A673 (cell line): ENCODE results near the gene SMIM13. TPM values are rescaled to one million over a fixed set of nuclear protein-coding genes. Genes with fewer than 3 reads are reported as not detected.

Experiments used
- BruUV-seq: library from RNA; stranded (reverse); fragments of 400-500 nt; replicated peaks from 2 replicates; lab custom pipeline; 2021; lab: Mats Ljungman, UMichigan
- CTCF ChIA-PET: fragments of 300-600 bp; sonication (Branson Sonifier 250); formaldehyde crosslinking; loops from one replicate; lab custom pipeline; 2022; ENCODE audit warnings: antibody characterized with exemption; lab: Charles Lee
- POLR2A ChIA-PET: fragments of 300-600 bp; sonication (Branson Sonifier 250); formaldehyde crosslinking; loops from one replicate; lab custom pipeline; 2022; ENCODE audit warnings: antibody characterized with exemption; ENCODE audit not compliant: low non-redundant PET; lab: Charles Lee
- DNase-seq: peaks from one replicate; pipeline ENCODE4 v3.0.0-alpha.2; 2015; ENCODE audit warnings: low spot score
- H3K27ac ChIP-seq: fragments of 200-600 bp; sonication (generic); 2 replicates; pipeline ENCODE4 v1.5.1; 2016; ENCODE audit warnings: mixed run types, low read depth, mild to moderate bottlenecking, mixed read lengths, antibody characterized with exemption, low read length; ENCODE audit not compliant: poor library complexity, severe bottlenecking
- H3K27me3 ChIP-seq: fragments of 200-600 bp; sonication (generic); replicated peaks from 2 replicates; pipeline ENCODE4 v1.6.1; 2017; ENCODE audit warnings: mixed run types, low read depth, mild to moderate bottlenecking, mixed read lengths, antibody characterized with exemption, low read length; ENCODE audit not compliant: insufficient read depth, poor library complexity
- H3K36me3 ChIP-seq: fragments of 200-600 bp; sonication (generic); 2 replicates; pipeline ENCODE4 v1.6.1; 2016; ENCODE audit warnings: mixed run types, mild to moderate bottlenecking, mixed read lengths, antibody characterized with exemption, low read length; ENCODE audit not compliant: insufficient read depth, poor library complexity, severe bottlenecking
- H3K4me1 ChIP-seq: fragments of 200-600 bp; sonication (generic); 2 replicates; pipeline ENCODE4 v1.6.1; 2017; ENCODE audit warnings: mixed run types, mild to moderate bottlenecking, mixed read lengths, antibody characterized with exemption, low read length; ENCODE audit not compliant: insufficient read depth, poor library complexity, severe bottlenecking
- H3K4me3 ChIP-seq: fragments of 200-600 bp; sonication (generic); 2 replicates; pipeline ENCODE4 v1.5.1; 2016; ENCODE audit warnings: low read depth, mixed run types, mild to moderate bottlenecking, mixed read lengths, low read length; ENCODE audit not compliant: poor library complexity, severe bottlenecking
- H3K9me3 ChIP-seq: fragments of 200-600 bp; sonication (generic); 2 replicates; pipeline ENCODE4 v1.6.1; 2016; ENCODE audit warnings: mixed run types, low read depth, mild to moderate bottlenecking, mixed read lengths, antibody characterized with exemption, low read length; ENCODE audit not compliant: poor library complexity, severe bottlenecking
- EZH2 ChIP-seq: fragments of 200-600 bp; sonication (generic); IDR thresholded peaks from 2 replicates; pipeline ENCODE4 v1.6.1; 2017; ENCODE audit warnings: borderline replicate concordance, low read depth, mild to moderate bottlenecking, mixed read lengths, antibody characterized with exemption, low read length; ENCODE audit not compliant: poor library complexity, severe bottlenecking
- intact Hi-C: fragments of 100-400 bp; cut with micrococcal nuclease; formaldehyde crosslinking; loops from one replicate; pipeline ENCODE4 v1.10.0; 2022; ENCODE audit not compliant: unreplicated experiment
- total RNA-seq: library from RNA; stranded (reverse); gene quantifications from 2 replicates; pipeline ENCODE4 v1.2.3, GENCODE V29; 2021
- TF ChIP-seq, protein P1 (sequence below): fragments of 300-800, 200-600 bp; sonication (generic); conservative IDR thresholded peaks from 2 replicates; pipeline ENCODE4 v1.5.1; 2017; ENCODE audit warnings: low read depth, mild to moderate bottlenecking, antibody characterized with exemption, low read length, moderate library complexity, mixed read lengths

Gene SMIM13
- total RNA-seq, 1 experiment from 2014 or later, result 18.9 TPM

DNA sequence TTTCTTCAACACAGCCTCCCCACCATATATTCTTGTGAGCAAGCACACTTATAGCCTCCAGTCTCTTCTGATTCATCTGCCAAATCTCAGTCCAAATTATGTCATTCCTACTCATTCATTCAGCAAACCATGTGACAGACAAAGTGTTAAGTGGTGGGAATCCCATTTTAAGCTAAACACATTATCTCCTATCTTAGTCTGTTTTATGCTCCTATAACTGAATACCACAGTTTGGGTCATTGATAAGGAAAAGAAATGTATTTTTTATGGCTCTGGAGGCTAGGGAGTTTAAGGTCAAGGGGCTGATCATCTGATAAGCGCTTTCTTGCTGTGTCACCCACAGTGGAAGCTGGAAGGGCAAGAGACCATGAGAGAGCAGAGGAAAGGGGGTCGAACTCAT lies 23.9 kb upstream of the SMIM13 start:
- BruUV-seq, result no TSS peak
- Histone ChIP-seq H3K9me3 (no peaks in the 10 kb centered on the region), H3K36me3 (no peaks in the 10 kb centered on the region), H3K27ac (no peak overlapping the region), H3K4me3 (no peak overlapping the region), H3K4me1 (no peaks in the 10 kb centered on the region), H3K27me3 (no peaks in the 10 kb centered on the region)
- TF ChIP-seq EZH2, result no peak
- TF ChIP-seq, protein P1, sequence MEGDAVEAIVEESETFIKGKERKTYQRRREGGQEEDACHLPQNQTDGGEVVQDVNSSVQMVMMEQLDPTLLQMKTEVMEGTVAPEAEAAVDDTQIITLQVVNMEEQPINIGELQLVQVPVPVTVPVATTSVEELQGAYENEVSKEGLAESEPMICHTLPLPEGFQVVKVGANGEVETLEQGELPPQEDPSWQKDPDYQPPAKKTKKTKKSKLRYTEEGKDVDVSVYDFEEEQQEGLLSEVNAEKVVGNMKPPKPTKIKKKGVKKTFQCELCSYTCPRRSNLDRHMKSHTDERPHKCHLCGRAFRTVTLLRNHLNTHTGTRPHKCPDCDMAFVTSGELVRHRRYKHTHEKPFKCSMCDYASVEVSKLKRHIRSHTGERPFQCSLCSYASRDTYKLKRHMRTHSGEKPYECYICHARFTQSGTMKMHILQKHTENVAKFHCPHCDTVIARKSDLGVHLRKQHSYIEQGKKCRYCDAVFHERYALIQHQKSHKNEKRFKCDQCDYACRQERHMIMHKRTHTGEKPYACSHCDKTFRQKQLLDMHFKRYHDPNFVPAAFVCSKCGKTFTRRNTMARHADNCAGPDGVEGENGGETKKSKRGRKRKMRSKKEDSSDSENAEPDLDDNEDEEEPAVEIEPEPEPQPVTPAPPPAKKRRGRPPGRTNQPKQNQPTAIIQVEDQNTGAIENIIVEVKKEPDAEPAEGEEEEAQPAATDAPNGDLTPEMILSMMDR, result no peak
- CTCF ChIA-PET, result interaction anchor here (0.7 to 3.1 kb wide), 3 partner anchors 8 to 115 kb away, joined by 3 to 61 read pairs (median 6); no protein-coding TSS in a partner anchor
- POLR2A ChIA-PET, result no interaction called here
- no peak for DNase-seq
- intact Hi-C loops, result loop anchor here (1.0 to 5.0 kb wide), 2 partner anchors 115 to 592 kb away; no protein-coding TSS in a partner anchor

DNA sequence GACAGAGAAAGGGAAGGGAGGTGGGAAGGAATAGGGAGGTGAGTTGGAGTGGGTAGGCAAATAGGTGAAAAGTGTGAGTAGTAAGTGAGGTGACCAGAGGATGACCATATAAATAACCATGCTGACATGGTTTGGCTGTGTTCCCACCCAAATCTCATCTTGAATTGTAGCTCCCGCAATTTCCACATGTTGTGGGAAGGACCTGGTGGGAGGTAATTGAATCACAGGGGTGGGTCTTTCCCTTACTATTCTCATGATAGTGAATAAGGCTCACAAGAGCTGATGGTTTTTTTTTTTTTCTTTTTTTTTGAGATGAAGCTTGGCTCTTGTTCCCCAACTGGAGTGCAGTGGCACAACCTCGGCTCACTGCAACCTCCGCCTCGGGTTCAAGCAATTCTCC lies 21.5 kb upstream of the SMIM13 start:
- no peak for DNase-seq
- Histone ChIP-seq H3K27me3 (no peaks in the 10 kb centered on the region), H3K27ac (no peak overlapping the region), H3K36me3 (no peaks in the 10 kb centered on the region), H3K4me1 (no peaks in the 10 kb centered on the region), H3K4me3 (no peak overlapping the region), H3K9me3 (no peaks in the 10 kb centered on the region)
- ChIA-PET CTCF (no interaction called here), POLR2A (no interaction called here)
- BruUV-seq, result no TSS peak
- intact Hi-C loops, result no loop called here
- no peak for TF ChIP-seq EZH2
- TF ChIP-seq, protein P1, result no peak

DNA sequence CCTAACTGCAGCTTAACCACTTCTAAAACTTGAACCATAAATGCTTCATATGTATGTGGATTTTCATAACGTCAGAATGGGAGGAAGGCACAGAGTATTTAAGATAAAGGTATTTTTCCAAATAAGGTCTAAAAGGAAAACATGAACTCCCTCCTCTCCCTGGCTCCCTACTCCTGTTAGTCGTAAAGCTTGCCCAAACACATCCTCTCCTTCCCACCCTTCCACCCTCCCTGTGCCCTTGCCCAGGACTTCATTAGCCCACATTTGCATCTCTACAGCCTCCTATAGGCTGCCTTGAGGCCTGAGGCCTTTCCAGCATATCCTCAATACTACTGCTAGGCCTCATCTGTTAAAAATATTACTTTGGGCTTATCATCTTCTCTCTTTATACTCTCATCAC lies 17.1 kb upstream of the SMIM13 start:
- H3K4me1 ChIP-seq, result no peaks in the 10 kb centered on the region
- H3K9me3 ChIP-seq, result no peaks in the 10 kb centered on the region
- no peaks in the 10 kb centered on the region for H3K27me3 ChIP-seq
- ChIA-PET CTCF (no interaction called here), POLR2A (no interaction called here)
- BruUV-seq, result no TSS peak
- no peak for DNase-seq
- TF ChIP-seq, protein P1, result no peak
- no peak for TF ChIP-seq EZH2
- H3K36me3 ChIP-seq, result no peaks in the 10 kb centered on the region
- intact Hi-C loops, result no loop called here
- no peak overlapping the region for H3K4me3 ChIP-seq
- no peak overlapping the region for H3K27ac ChIP-seq
